HK-2 (cell line): ENCODE data around the gene IFNAR1.
"Not testable (repeated sequence)": the region's sequence is repeated elsewhere in the genome, so short reads cannot be mapped to it uniquely, and the experiment has no call there.

Experiments used
- DNase-seq: peaks from one replicate; pipeline ENCODE4 v3.0.0-alpha.2; 2018; ENCODE audit not compliant: unreplicated experiment

IFNAR1 gene

DNA sequence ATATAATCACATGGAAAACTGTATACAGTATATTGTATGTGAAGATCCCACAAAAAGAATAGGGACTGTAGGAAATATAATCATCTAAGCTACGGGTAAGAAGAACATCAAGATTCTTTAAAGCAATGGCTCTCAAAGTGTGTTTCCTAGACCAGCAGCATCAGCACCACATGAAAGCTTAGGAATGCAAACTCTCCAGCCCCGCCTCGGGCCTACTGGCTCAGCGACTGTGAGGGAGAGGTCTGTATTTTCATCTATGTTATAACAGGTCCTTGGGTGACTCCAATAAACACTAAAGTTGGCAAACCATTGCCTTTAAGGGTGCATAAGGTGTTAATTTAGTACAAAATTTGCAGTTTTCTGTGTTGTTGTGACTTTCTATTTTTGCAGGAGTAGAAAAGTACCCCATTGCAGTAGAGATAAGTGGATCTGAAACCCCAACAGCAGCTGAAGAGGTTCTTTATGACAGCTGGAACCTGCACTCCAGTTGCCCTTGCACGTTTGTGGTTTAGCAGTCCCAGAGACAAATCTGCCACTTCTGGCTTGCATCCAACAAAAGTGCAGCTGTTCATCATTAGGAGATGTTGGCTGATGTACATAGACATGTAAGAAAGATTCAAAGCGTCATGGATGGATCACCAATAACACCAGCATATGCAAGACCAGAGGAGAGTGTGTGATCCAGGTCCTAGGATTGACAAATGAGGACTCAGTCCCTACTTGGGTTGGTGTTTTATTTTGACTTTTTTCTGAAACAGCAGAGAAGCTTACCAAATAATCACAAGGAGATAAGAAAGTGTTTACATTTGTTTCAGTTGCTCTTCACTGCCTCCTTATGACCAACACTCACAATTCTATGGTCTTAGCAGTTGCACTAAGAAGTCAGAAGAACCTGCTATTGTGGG, 15.9 kb upstream of the IFNAR1 start:
- DNase-seq = no peak

DNA sequence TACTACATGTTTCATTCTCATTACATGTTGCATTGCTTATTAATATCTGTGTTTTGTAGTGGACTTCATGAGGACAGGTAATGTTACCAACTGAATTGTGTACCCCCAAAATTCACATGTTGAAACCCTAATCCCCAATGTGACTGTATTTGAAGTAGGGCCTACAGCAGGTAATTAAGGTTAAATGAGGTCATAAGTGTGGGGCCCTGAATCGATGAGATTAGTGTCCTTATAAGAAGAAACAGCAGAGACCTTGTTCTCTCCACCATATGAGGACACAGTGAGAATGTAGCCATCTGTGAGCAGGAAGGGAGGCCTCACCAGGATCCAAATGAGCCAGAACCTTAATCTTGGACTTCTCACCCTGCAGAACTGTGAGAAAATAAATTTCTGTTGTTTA, 15.0 kb upstream of the IFNAR1 start:
- DNase-seq = no peak

DNA sequence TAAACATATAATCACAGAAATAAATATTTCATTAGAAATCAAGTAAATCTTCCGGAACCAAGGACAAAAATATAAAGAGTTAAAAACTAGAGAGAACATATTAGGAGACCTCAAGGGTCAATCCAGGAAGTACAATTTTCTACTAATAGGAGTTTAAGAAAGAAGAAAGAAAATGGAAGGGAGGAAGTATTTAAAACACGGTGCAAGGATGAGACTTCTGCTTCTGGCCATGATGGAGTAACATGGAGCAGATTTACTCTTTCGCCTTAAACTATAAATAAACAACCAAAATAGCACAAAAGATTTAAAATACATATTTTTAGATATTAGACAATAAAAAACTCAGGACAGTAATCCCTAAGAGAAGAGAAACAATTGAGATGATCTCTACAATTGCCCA, 12.6 kb upstream of the IFNAR1 start:
- no peak for DNase-seq

DNA sequence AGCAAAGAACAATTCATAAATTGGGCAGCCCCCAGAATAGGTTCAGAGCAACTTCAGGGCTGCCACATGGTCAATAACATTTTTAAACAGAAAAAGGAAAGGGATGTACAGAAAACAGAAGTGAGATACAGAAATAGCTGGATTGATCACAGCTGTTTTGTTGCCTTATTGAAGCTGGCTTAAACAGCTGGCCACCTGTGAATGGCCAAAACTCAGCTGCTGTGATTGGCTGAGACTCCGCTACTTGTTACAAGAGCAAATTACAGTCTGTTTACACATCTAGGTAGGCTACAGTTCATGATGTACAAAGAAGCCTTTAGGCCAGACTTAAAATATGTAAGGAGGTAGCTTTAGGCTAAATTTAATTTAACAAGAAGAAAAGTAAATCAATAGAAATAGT, 11.6 kb upstream of the IFNAR1 start:
- DNase-seq = no peak

DNA sequence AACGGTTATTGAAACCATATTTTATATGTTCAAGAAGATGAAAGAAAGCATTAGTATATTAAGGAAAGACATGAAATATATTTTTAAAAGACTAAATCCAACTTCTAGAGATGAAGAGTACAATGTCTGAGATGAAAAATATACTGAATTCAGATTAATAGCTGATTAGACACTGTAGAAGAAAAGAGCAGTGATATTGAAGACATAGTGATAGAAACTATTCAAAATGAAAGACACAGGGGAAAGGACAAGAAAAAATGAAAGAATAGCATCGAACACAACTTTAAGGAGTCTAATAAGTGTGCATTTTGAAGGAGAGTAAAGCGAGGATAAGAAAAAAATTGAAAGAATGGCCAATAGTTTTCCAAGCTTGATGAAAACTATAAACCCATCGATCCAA, 11.2 kb upstream of the IFNAR1 start:
- DNase-seq = no peak

DNA sequence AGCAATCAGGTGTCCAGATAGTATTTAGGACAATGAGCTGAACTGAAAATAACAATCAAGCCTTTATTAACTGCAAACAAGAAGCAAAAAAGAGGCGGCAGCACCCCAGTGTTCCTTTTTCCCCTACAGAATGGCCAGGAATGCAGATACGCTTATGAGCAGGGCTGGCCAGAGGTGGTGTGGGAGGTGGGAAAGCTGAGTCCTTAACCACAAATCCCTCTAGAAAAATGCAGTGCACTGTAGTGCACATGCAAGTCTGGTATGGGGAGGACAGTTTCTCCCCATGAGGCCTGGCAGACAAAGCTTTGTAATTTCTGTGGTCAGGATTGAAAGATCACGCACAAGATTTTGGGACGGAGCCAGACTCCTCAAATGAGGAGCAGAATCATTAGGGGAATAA, 10.7 kb upstream of the IFNAR1 start:
- no peak for DNase-seq

DNA sequence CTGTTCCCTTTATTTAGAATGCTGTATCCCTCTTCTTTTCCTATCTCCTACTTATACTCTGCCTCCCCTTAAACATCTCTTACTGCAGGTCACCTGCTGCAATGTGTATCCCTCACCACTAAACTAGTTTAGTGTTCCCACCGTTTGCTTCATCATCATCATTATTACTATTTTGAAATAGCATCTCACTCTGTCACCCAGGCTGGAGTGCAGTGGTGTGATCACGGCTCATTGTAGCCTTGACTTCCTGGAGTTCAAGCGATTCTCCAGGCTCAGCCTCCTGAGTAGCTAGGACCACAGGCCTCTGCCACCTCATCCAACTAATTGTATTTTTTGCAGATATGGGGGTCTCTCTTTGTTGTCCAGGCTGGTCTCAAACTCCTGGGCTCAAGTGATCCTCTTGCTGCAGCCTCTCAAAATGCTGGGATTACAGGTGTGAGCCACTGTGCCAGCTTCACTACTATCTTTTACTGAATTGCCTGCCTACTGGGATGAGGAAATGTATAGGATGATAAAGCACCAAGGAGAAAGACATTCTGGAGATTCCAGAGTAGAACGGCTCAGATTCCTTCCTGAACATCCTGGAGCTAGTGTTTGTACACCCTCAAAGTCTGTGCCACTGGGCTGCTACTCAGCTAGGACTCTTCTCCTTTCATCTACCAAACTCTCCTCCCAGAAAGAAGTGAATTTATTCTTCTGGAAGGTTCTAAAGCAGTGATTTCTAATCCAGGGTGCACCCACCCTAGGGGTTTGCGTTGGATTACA, 8.6 kb upstream of the IFNAR1 start:
- DNase-seq = no peak

DNA sequence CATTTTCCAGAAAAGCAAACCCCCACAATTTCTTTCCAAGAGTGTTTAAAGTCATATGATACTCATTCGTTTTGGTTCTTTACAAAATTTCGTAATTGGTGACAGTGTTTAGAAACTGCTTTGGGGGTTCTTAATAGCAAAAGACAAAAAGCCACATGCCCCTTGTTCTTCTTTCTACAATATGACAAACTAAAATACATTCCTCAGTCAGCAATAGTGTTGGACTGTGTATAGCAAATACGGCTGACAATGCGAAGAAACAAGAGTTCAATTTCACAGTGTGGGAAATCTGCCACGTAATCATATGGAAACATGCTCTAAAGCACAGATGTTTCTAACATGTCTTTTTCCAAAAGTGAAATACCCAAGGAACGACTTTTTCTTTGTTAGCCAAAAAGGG, 7.6 kb upstream of the IFNAR1 start:
- no peak for DNase-seq

DNA sequence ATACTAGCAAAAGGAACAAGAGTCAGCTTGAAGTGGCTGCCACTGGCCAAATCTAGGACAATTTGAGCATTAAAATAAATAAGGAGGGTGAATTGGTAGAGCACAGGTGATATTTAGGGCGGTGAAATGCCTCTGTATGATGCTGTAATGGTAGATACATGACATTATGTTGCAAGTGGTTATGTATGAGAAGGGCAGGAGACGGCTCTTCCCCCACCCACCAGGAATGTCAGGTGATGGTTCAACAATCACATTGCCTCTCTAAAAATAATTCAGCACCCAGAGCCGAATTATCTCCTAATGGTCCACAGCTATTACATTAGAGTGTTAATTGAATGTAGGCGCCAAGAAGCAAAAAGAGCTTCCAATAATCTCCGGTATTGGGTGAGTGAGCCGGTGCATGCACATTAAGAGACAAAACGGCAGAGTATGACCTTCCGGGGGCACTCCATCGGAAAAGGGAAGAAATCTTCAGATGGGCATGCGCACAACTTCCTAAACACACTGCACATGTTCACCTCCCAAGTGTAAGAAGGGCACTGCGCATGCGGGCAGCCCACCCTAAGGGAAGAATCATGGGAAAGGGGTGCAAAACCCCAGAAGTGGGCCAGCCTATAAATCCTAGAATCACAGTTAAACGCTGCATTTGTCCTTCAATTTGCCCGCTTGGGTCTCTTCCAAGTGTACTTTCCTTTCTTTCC, 6.8 kb upstream of the IFNAR1 start:
- DNase-seq = no peak

DNA sequence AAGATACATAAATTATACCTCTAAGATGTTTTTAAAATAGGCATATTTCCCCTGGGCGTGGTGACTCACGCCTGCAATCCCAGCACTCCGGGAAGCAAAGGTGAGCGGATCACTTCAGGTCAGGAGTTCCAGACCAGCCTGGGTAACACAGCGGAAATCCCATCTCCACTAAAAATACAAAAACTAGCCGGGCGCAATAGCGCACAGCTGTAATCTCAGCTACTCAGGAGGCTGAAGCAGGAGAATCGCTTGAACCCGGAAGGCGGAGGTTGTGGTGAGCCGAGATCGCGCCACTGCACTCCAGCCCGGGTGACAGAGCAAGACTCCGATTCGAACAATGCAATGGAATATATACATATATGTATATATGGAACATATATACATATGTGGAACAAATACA, 3.8 kb upstream of the IFNAR1 start:
- DNase-seq = not testable (repeated sequence)

DNA sequence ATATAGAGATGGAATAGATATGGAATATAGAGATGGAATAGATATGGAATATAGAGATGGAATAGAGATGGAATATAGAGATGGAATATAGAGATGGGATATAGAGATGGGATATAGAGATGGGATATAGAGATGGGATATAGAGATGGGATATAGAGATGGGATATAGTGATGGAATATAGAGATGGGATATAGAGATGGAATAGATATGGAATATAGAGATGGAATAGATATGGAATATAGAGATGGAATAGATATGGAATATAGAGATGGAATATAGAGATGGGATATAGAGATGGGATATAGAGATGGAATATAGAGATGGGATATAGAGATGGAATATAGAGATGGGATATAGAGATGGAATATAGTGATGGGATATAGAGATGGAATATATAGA, 1.2 kb upstream of the IFNAR1 start:
- not testable (repeated sequence) for DNase-seq

DNA sequence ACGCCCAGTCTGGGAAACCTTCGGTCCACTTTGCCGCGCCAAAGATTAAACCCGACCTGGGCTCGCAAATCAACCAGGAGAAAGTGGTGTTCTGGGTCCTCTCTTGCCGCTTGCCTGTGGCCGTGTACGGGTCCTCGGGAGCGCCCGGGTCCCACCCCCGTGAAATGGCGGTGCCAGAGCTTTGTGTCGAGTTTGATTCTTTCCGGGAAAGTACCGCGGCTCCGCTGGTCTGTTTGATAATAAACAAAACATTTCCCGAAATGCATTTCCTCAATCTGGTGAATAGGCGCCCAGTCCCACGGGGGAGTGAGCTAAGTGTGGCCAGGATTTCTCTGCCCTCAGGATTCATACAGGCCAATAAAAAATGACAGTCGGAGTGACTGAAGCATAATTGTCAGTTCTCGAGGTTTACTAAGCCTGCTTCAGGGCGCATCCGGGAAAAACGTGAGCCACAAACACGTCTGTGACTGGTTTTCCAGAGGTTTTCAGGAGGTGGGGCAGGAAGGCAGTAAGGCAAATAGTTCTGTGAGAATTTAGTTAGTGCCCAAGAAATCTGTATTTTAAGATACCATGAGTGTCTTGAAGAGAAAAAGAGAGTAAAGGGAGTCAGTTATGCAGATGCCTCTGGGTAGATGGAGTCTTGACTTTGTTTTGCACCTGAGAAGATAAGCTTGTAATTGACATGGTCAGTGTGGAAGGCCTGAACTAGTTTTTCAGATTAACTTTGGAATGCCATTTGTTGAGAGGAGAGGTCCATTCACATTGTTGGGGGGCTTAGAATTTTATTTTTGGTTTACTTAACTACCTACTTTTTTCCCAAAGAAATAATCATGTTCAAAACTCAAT, 675 bp downstream of the IFNAR1 start:
- DNase-seq = peak; percentile 58

DNA sequence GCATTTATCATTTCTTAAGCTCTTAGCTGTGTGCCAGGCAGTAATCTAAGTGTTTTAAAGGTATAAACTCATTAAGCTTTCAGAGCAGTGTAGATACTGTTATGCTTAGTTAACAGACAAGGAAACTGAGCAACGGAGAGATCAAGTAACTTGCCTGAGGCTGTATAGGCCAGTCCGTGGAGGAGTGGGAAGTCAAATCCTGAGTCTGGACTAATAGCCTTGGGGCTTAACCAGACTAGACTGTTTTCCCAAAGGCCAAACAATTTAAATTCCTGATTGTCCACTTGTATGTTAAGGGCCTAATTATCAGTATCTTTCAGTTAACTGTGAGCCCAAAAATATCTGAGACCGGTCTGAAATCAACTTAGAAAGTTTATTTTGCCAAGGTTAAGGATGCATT, 2.6 kb downstream of the IFNAR1 start:
- no peak for DNase-seq

DNA sequence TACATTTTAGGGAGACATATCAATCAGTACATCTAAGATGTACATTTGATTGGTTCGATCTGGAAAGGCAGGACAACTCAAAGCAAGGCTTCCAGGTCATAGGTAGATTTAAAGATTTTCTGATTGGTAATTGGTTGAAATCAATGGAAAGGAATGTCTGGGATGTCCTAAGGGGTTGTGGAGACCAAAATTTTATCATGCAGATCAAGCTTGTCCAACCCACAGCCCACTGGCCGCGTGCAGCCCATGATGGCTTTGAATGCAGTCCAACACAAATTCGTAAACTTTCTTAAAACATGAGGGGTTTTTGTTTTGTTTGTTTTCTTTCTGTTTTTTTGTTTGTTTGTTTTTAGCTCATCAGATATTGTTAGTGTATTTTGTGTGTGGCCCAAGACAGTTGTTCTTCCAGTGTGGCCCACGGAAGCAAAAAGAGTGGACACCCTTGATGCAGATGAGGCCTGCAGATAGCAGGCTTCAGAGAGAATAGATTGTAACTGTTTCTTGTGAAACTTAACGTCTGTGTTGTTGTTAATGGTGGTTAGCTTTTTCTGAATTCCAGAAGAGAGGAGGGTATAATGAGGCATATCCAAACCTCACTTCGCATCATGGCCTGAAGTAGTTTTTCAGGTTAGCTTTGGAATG, 3.1 kb downstream of the IFNAR1 start:
- DNase-seq = no peak

DNA sequence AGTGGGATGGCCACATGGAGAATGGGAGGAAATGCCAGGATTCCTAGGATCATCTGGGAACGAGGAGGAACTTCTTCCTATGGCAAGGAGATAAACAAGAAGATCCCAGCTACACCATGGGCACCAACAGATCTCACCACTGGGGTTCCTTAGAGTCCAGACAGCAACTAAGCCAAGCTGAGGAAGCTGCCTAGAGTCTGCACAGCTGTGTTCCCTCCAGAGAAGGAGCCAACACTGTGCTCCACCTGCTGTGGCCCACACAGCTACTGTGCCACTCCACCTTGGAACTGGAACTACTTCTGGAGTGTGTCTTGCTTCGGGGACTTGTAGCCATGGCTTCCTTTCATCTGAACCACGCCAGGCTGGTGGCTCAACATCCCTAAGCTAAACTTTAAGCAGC, 6.0 kb downstream of the IFNAR1 start:
- no peak for DNase-seq

DNA sequence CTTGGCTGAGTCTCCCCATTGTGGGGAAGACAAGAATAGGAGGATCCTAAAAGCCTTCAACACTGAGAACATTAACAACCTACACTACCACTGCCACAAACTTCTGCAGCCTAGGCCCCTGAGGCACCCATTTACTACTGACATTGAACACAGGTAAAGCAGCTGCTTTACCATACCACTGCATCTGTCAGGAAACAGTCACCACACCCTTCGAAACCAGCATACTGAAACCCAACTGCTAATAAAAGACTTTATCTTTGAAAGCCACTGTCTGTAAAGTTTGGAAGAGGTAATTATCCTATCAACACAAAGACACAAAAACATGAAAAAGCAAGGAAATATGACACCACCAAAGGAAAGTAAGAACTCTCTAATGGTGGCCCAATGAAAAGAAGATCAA, 7.4 kb downstream of the IFNAR1 start:
- DNase-seq = no peak

DNA sequence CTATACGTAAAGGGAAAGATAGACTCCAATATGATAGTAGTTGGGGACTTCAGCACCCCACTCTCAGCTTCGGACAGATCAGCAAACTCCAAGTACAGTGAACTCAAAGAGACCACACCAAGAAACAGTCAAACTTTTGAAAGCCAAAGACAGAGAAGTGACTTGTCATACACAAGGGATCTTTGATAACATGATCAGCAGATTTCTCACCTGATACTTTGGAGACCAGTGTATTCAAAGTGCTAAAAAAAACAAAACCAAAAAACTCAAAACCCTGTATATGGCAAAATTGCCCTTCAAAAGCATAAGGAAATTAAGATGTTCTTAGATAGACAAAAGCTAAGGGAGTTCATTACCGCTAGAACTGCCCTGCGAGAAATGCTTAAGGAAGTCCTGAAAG, 9.4 kb downstream of the IFNAR1 start:
- no peak for DNase-seq

DNA sequence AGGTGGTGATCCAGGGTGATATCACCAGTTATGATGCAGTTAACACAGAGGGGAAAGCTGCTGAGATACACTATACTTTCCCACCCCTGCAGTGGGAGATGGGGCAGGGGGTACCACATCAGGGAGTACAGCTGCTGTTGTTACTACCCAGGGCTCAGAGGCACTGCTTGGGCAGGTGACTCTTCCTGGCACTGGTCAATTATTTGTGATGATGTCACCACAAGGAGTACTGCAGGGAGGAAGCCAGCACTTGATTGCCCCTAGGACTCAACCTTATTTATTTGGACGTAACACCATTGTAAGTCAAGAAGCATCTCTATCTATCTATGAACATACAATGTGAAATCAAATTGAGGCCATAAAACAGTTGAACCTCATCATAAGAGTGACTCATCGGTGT, 10.1 kb downstream of the IFNAR1 start:
- DNase-seq = no peak

DNA sequence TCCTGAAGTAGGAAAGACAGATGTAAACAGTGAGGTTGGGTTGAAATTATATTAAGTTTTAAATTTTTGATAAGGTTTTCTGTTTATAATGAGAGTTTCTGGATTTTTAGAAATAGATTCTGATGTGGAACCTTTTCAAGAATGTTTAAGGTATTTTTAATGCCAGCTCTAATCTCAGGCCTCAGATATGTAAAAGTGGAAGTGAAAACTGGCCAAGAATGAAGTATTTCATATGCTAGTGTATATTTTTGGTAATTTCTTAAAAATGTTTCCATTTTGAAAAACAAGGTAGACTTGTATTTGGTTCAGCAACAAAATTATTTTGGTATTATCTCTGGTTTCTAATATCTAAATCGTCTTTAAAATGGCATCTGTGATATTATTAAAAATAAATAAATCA, 14.4 kb downstream of the IFNAR1 start:
- DNase-seq = no peak

DNA sequence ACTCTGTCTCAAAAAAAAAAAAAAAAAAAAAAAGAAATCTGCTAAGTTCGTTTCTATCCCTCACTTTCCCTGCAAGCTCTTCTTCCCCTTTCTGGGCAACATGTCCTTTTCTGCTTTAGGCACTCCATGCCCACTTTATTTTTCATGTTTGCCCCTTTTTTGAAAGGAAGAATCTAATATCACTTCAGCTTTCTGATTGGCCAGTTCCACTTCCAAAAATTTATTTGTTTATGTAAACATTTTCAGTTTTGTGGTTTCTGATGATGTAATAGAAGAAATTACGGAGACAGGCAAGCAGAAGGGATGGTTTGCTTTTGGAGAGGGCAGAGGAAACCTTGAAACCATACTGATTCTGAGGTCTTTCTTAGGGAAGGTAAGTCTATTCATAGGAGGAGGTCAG, 15.1 kb downstream of the IFNAR1 start:
- no peak for DNase-seq

DNA sequence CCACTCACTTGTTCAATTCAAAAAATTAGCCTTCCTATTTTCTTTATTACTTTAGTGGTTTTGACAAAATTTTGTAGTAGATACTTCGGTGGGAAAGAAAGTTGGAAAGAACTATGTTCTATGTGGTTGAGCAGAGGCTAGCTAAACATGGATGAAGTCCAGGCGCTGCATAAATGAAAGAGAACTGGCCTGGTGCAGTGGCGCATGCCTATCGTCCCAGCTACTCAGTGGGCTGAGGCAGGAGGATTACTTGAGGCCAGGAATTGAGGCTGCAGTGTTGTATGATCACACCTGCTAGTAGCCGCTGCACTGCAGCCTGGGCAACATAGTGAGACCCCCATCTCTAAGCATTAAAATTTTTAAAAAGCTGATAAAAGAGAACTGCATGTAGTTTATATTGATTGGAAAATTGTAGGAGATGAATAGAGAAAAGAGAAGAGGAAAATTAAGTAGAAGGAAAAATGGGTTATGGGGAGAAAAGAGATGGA, 21.0 kb downstream of the IFNAR1 start:
- no peak for DNase-seq
